Measurements from ENCODE around the gene TMEM147. TPM values are rescaled to one million over a fixed set of nuclear protein-coding genes. Genes with fewer than 3 reads are reported as not detected.

The TMEM147 gene
- total and polyA plus RNA-seq, 2 of the 13 experiments (the other 11 are each of a cell fraction or from before 2014, with no cell fraction given) = 141 to 176 TPM

- TF ChIP-seq ZKSCAN1 (IDR thresholded peaks at IDR 0.05; ENCODE audit: low read length) (no peak), SRSF4 (IDR thresholded peaks at IDR 0.05; ENCODE audit: low read depth, low read length, poor library complexity, severe bottlenecking) (no peak), TGIF2 (CRISPR knock-in tag; IDR thresholded peaks at IDR 0.05) (0 out of 2 replicates have a peak, but pooled peaks have one; percentile 49), GMEB2 (CRISPR knock-in tag; IDR thresholded peaks at IDR 0.05; ENCODE audit: low read depth) (no peak), CHD4 (IDR thresholded peaks at IDR 0.05; ENCODE audit: borderline replicate concordance, low read length) (no peak), THRA (CRISPR knock-in tag; IDR thresholded peaks at IDR 0.05; ENCODE audit: borderline replicate concordance) (peak; percentile 99), ZNF484 (CRISPR knock-in tag; IDR thresholded peaks at IDR 0.05; ENCODE audit: borderline replicate concordance, low read depth) (no peak), EHMT2 (IDR thresholded peaks at IDR 0.05; ENCODE audit: borderline replicate concordance, low read depth, low read length) (no peak), BRCA1 (CRISPR knock-in tag; IDR thresholded peaks at IDR 0.05) (no peak), ZSCAN12 (CRISPR knock-in tag; IDR thresholded peaks at IDR 0.05) (no peak), RXRA (CRISPR knock-in tag; IDR thresholded peaks at IDR 0.05) (peak; percentile 99), CEBPB (IDR thresholded peaks at IDR 0.05; ENCODE audit: borderline replicate concordance, low read depth, low read length) (no peak), MTERF4 (CRISPR knock-in tag; IDR thresholded peaks at IDR 0.05) (no peak), ZUFSP (CRISPR knock-in tag; IDR thresholded peaks at IDR 0.05; ENCODE audit: borderline replicate concordance) (no peak), TBP (CRISPR knock-in tag; IDR thresholded peaks at IDR 0.05) (no peak), ZNF143 (CRISPR knock-in tag; IDR thresholded peaks at IDR 0.05) (no peak), ZSCAN20 (CRISPR knock-in tag; IDR thresholded peaks at IDR 0.05; ENCODE audit: borderline replicate concordance) (no peak), ZBTB39 (CRISPR knock-in tag; IDR thresholded peaks at IDR 0.05) (peak; percentile 29; the same call in 1 of the 2 replicates), POLR2AphosphoS5 (IDR thresholded peaks at IDR 0.05; ENCODE audit: low read depth, low read length) (no peak), NRL (CRISPR knock-in tag; IDR thresholded peaks at IDR 0.05; ENCODE audit: borderline replicate concordance) (peak; percentile 62; the same call in 1 of the 2 replicates), RNF2 (conservative IDR thresholded peaks at IDR 0.05; ENCODE audit: low read depth) (no peak), NCOA5 (CRISPR knock-in tag; IDR thresholded peaks at IDR 0.05) (no peak), ELF4 (CRISPR knock-in tag; IDR thresholded peaks at IDR 0.05; ENCODE audit: borderline replicate concordance) (no peak), SMARCC2 (IDR thresholded peaks at IDR 0.05) (no peak)
These were observed 23.9 kb downstream of the TMEM147 start (continued) for GRCh38 chr19:35569281-35569781.

Data from HepG2 (cell line).